NCI-H526 (cell line): ENCODE data around the gene GIT2.
"Not testable (repeated sequence)": the region's sequence is repeated elsewhere in the genome, so short reads cannot be mapped to it uniquely, and the experiment has no call there.

Experiments used
- DNase-seq, 2 experiments: peaks; one replicate each; lab custom pipeline; 2025; lab: John Stamatoyannopoulos, UW

GIT2 gene

GRCh38 chr12:109946505-109946904, 49.7 kb downstream of the GIT2 start:
- DNase-seq = no peak

GRCh38 chr12:109944561-109945359, 51.4 kb downstream of the GIT2 start:
- no peak for DNase-seq

- DNase-seq = no peak
Observed at GRCh38 chr12:109943811-109944210, 52.4 kb downstream of the GIT2 start.

GRCh38 chr12:109940339-109940923, 55.7 kb downstream of the GIT2 start:
- DNase-seq = no peak

GRCh38 chr12:109939504-109939903, 56.7 kb downstream of the GIT2 start:
- no peak for DNase-seq

- no peak for DNase-seq
Observed at GRCh38 chr12:109938947-109939346, 57.2 kb downstream of the GIT2 start.

- no peak for DNase-seq
Observed at GRCh38 chr12:109937371-109937770, 58.8 kb downstream of the GIT2 start.

GRCh38 chr12:109934026-109934425, 62.1 kb downstream of the GIT2 start:
- DNase-seq = peak in 1 of 2 experiments; percentile 15

GRCh38 chr12:109932878-109933503, 63.2 kb downstream of the GIT2 start:
- no peak for DNase-seq

GRCh38 chr12:109931143-109931542, 65.0 kb downstream of the GIT2 start:
- DNase-seq = no peak

GRCh38 chr12:109930028-109930800, 66.0 kb downstream of the GIT2 start:
- no peak for DNase-seq

GRCh38 chr12:109929326-109929725, 66.8 kb downstream of the GIT2 start:
- not testable (repeated sequence) for DNase-seq

- DNase-seq = no peak
Observed at GRCh38 chr12:109928058-109928656, 68.0 kb downstream of the GIT2 start.

GRCh38 chr12:109927622-109928021, 68.5 kb downstream of the GIT2 start:
- peak in 1 of 2 experiments; percentile 35 for DNase-seq

GRCh38 chr12:109926488-109927210, 69.5 kb downstream of the GIT2 start:
- no peak for DNase-seq

- DNase-seq = no peak
Observed at GRCh38 chr12:109926016-109926415, 70.2 kb downstream of the GIT2 start.

GRCh38 chr12:109925185-109925840, 70.9 kb downstream of the GIT2 start:
- peak in 1 of 2 experiments; percentile 49 for DNase-seq

GRCh38 chr12:109923481-109924245, 72.5 kb downstream of the GIT2 start:
- DNase-seq = peak; percentile 81 to 94

GRCh38 chr12:109923038-109923437, 73.1 kb downstream of the GIT2 start:
- DNase-seq = peak in 1 of 2 experiments; percentile 36

- DNase-seq = no peak
Observed at GRCh38 chr12:109921982-109922381, 74.2 kb downstream of the GIT2 start.
